Tibial nerve (tissue), 4 donors: ENCODE data around the gene OR13A1. TPM values are rescaled to one million over a fixed set of nuclear protein-coding genes. Genes with fewer than 3 reads are reported as not detected.

Experiments used
- DNase-seq, 2 donors: peaks; one replicate each; pipeline ENCODE4 v3.0.0-alpha.2; 2019; ENCODE audit warnings: low spot score in 2 of 2
- H3K27ac ChIP-seq, 4 donors: fragments of 200-600 bp; sonication (generic) in 3 of 4; one replicate each; pipeline ENCODE4 v1.5.1; 2017 to 2019; ENCODE audit warnings: mild to moderate bottlenecking in 1 of 4
- H3K27me3 ChIP-seq, 2 donors: fragments of 200-600 bp; sonication (generic) in 1 of 2; one replicate each; pipeline versions ENCODE4 v1.5.1 to v1.6.0; 2017 to 2019
- H3K36me3 ChIP-seq, 3 donors: fragments of 200-600 bp; sonication (generic); one replicate each; pipeline ENCODE4 v1.5.1; 2018 to 2019
- H3K4me1 ChIP-seq, 4 donors: fragments of 200-600 bp; sonication (generic) in 3 of 4; one replicate each; pipeline ENCODE4 v1.5.1; 2017 to 2019
- H3K4me3 ChIP-seq, 4 donors: fragments of 200-600 bp; sonication (generic) in 3 of 4; one replicate each; pipeline ENCODE4 v1.5.1; 2017 to 2019; ENCODE audit warnings: mild to moderate bottlenecking in 1 of 4, moderate library complexity in 1 of 4
- H3K9me3 ChIP-seq, 4 donors: fragments of 200-600 bp; sonication (generic) in 3 of 4; one replicate each; pipeline ENCODE4 v1.5.1; 2017 to 2019
- CTCF ChIP-seq, 5 experiments: fragments of 200-600 bp in 3 of 5; fragments of 450-650 bp in 2 of 5; sonication (generic) in 3 of 5; IDR thresholded peaks; one replicate each; pipeline ENCODE4 v1.5.1; 2016 to 2019; ENCODE audit warnings: antibody characterized with exemption in 5 of 5, mild to moderate bottlenecking in 3 of 5, moderate library complexity in 2 of 5
- EP300 ChIP-seq, 2 donors: sonication (generic); formaldehyde crosslinking; IDR thresholded peaks; one replicate each; pipeline ENCODE4 v1.6.1; 2017; ENCODE audit warnings: antibody characterized with exemption in 2 of 2, mild to moderate bottlenecking in 1 of 2
- POLR2A ChIP-seq, 2 donors: fragments of 450-650 bp; IDR thresholded peaks; one replicate each; pipeline ENCODE4 v1.6.1; 2017; ENCODE audit warnings: antibody characterized with exemption in 2 of 2, mild to moderate bottlenecking in 2 of 2, moderate library complexity in 2 of 2
- WGBS, 2 donors: methylation state at CpG; one replicate each; pipeline ENCODE4 v1.1.5; 2018; 5-methylcytosine and 5-hydroxymethylcytosine counted together
- total RNA-seq, 4 donors: library from RNA; depleted of rRNA; stranded (reverse); fragments of >200 nt; gene quantifications; one replicate each; pipeline ENCODE4 v1.1.0, GENCODE V29; 2016

OR13A1 gene
- total RNA-seq, 4 donors from 2014 or later: not detected

GRCh38 chr10:45257600-45257999, 57.8 kb downstream of the OR13A1 start:
- Histone ChIP-seq H3K4me1 (no peaks in the 10 kb centered on the region), H3K9me3 (no peaks in the 10 kb centered on the region), H3K36me3 (no peaks in the 10 kb centered on the region), H3K4me3 (no peak overlapping the region), H3K27ac (no peak overlapping the region), H3K27me3 (no peaks in the 10 kb centered on the region)
- TF ChIP-seq CTCF (IDR thresholded peaks at IDR 0.05): no peak
- TF ChIP-seq EP300 (IDR thresholded peaks at IDR 0.05): no peak
- no peak for TF ChIP-seq POLR2A (IDR thresholded peaks at IDR 0.05)
- DNase-seq: no peak
- 79 to 87% methylated on average over 2 of the region's 2 CpGs for WGBS, 2 donors

GRCh38 chr10:45256246-45256645, 59.2 kb downstream of the OR13A1 start:
- no peak for DNase-seq
- H3K4me1 ChIP-seq: no peaks in the 10 kb centered on the region
- H3K9me3 ChIP-seq: no peaks in the 10 kb centered on the region
- no peak overlapping the region for H3K27ac ChIP-seq
- H3K27me3 ChIP-seq: no peaks in the 10 kb centered on the region
- TF ChIP-seq POLR2A (IDR thresholded peaks at IDR 0.05): no peak
- TF ChIP-seq CTCF (IDR thresholded peaks at IDR 0.05): no peak
- no peak for TF ChIP-seq EP300 (IDR thresholded peaks at IDR 0.05)
- H3K36me3 ChIP-seq: no peaks in the 10 kb centered on the region
- H3K4me3 ChIP-seq: no peak overlapping the region

- no peaks in the 10 kb centered on the region for H3K27me3 ChIP-seq
- H3K9me3 ChIP-seq: no peaks in the 10 kb centered on the region
- no peaks in the 10 kb centered on the region for H3K4me1 ChIP-seq
- no peak overlapping the region for H3K4me3 ChIP-seq
- no peak for DNase-seq
- no peak overlapping the region for H3K27ac ChIP-seq
- H3K36me3 ChIP-seq: no peaks in the 10 kb centered on the region
- TF ChIP-seq CTCF (IDR thresholded peaks at IDR 0.05) (no peak), EP300 (IDR thresholded peaks at IDR 0.05) (no peak), POLR2A (IDR thresholded peaks at IDR 0.05) (no peak)
- WGBS, 2 donors: 38 to 67% methylated on average over 1 of the region's 1 CpG
Measured at GRCh38 chr10:45255706-45256105, 59.7 kb downstream of the OR13A1 start.

GRCh38 chr10:45254892-45255291, 60.5 kb downstream of the OR13A1 start:
- TF ChIP-seq EP300 (IDR thresholded peaks at IDR 0.05) (no peak), POLR2A (IDR thresholded peaks at IDR 0.05) (no peak)
- H3K27me3 ChIP-seq: no peaks in the 10 kb centered on the region

GRCh38 chr10:45253183-45253914, 62.1 kb downstream of the OR13A1 start:
- Histone ChIP-seq H3K4me1 (no peaks in the 10 kb centered on the region), H3K27ac (no peak overlapping the region), H3K27me3 (no peaks in the 10 kb centered on the region), H3K4me3 (no peak overlapping the region), H3K9me3 (no peaks in the 10 kb centered on the region), H3K36me3 (no peaks in the 10 kb centered on the region)
- TF ChIP-seq CTCF (IDR thresholded peaks at IDR 0.05) (no peak), EP300 (IDR thresholded peaks at IDR 0.05) (no peak)
- DNase-seq: no peak
- WGBS, 2 donors: 46 to 83% methylated on average over 2 of the region's 2 CpGs

More at GRCh38 chr10:45254892-45255291, 60.5 kb downstream of the OR13A1 start:
- no peak for DNase-seq
- Histone ChIP-seq H3K9me3 (no peaks in the 10 kb centered on the region), H3K36me3 (no peaks in the 10 kb centered on the region), H3K4me3 (no peak overlapping the region), H3K27ac (no peak overlapping the region), H3K4me1 (no peaks in the 10 kb centered on the region)

Other genes with a start within 250 kb of the OR13A1 start
- 100 to 1,000 TPM in 1 of 4 donors, 10 to 100 TPM in 3; 27.8 to 127 (median 39.9) TPM for gene ALOX5, start 58.6 kb upstream of the OR13A1 start, total RNA-seq